ENCODE measurements around the gene CPN2. TPM values are rescaled to one million over a fixed set of nuclear protein-coding genes. Genes with fewer than 3 reads are reported as not detected.

CPN2 gene
- polyA plus RNA-seq, 2 of the 4 experiments (the other 2 are of a cell fraction): not detected

DNA sequence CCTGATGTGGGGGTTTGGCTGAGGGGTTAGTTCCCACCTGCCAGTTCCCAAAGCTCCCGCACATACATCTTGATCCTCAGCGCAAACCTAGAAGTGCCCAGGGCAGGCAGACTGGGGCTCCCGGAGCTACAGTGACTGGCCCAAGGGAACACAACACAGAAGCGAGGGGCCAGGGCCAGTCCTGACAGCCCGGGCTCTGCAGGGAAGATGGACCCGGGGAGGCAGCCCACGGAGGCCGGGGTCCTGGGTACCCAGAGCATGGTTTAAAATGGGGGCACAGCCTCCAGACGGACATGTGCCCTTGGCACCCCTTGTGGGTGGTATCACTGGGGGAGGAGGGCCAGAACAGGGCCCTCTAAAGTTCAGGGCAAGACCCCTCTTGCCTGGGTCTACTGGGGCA is 5.1 kb downstream of the CPN2 start:
- TF ChIP-seq HEYL (CRISPR knock-in tag; IDR thresholded peaks at IDR 0.05): no peak
- no peak for TF ChIP-seq HDAC2 (IDR thresholded peaks at IDR 0.05)
- TF ChIP-seq, protein P1, sequence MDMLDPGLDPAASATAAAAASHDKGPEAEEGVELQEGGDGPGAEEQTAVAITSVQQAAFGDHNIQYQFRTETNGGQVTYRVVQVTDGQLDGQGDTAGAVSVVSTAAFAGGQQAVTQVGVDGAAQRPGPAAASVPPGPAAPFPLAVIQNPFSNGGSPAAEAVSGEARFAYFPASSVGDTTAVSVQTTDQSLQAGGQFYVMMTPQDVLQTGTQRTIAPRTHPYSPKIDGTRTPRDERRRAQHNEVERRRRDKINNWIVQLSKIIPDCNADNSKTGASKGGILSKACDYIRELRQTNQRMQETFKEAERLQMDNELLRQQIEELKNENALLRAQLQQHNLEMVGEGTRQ (IDR thresholded peaks at IDR 0.05): no peak
- TF ChIP-seq HOXA7 (CRISPR knock-in tag; IDR thresholded peaks at IDR 0.05): no peak
- no peak for TF ChIP-seq ZC3H11A (IDR thresholded peaks at IDR 0.05)
- TF ChIP-seq NFE2L2 (conservative IDR thresholded peaks at IDR 0.05; ENCODE audit: low read length): no peak
- TF ChIP-seq, protein P2, sequence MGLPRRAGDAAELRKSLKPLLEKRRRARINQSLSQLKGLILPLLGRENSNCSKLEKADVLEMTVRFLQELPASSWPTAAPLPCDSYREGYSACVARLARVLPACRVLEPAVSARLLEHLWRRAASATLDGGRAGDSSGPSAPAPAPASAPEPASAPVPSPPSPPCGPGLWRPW (IDR thresholded peaks at IDR 0.05): no peak
- TF ChIP-seq RARB (CRISPR knock-in tag; IDR thresholded peaks at IDR 0.05): no peak
- TF ChIP-seq CHD2 (IDR thresholded peaks at IDR 0.05; ENCODE audit: low read length, partially characterized antibody): no peak
- no peak for TF ChIP-seq CBX2 (IDR thresholded peaks at IDR 0.05; ENCODE audit: borderline replicate concordance, low read depth)
- TF ChIP-seq GATA3 (IDR thresholded peaks at IDR 0.05; ENCODE audit: borderline replicate concordance): no peak
- Histone ChIP-seq H3K4me2 (no peak overlapping the region), H3K4me1 (no peaks in the 10 kb centered on the region), H3K9me3 (no peaks in the 10 kb centered on the region), H3K27ac (no peak overlapping the region), H3K4me3 (no peak overlapping the region)
- 50% methylated on average over 2 of the region's 9 CpGs for WGBS (ENCODE audit: missing lambda C conversion rate)
- ATAC-seq (no peak), FAIRE-seq (no peak), DNase-seq (ENCODE audit: low read depth in 1 of 2, low spot score in 1 of 2) (no peak)
- CTCF ChIA-PET: interaction anchor here (0.7 to 5.8 kb wide), 9 partner anchors 11 to 688 kb away, joined by 3 to 74 read pairs (median 7); partner anchors contain the start of gene GP5
- POLR2A ChIA-PET: no interaction called here

DNA sequence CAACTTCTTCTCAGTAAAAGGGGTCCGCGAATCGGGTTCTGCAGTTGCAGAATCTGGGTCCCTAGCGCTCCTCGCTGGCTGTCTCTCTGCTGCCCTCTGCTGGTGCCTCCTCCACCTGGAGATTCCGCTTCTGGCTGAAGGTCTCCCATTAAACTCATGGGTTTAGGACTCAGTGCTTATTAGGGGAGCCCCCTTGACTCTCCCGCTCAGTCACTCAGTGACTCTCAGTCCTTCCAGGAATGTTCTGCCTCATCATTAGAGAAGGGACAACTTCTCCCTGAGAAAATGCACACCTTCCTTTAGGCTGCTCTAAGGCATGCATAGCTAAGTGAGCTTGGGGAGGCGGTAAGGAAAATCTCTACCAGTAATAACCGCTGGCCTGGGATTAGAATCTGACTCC is 7.1 kb downstream of the CPN2 start:
- ATAC-seq (peak; percentile 77 to 90; a peak in 4 of 6 replicates), FAIRE-seq (no peak), DNase-seq (ENCODE audit: low read depth in 1 of 2, low spot score in 1 of 2) (peak; percentile 53 to 86)
- no peaks in the 10 kb centered on the region for H3K9me3 ChIP-seq
- POLR2A ChIA-PET: interaction anchor here (1.0 kb wide), 1 partner anchor 10 kb away, joined by 3 read pairs; no protein-coding TSS in a partner anchor
- TF ChIP-seq CHD2 (IDR thresholded peaks at IDR 0.05; ENCODE audit: low read length, partially characterized antibody) (no peak), RAD21 (conservative IDR thresholded peaks at IDR 0.05 in 1 of 2, IDR thresholded peaks at IDR 0.05 in 1 of 2) (peak; percentile 64), FOSL2 (IDR thresholded peaks at IDR 0.05) (no peak), FOSL2 (CRISPR knock-in tag; IDR thresholded peaks at IDR 0.05) (no peak), SMC3 (IDR thresholded peaks at IDR 0.05) (peak; percentile 66)
- TF ChIP-seq, protein P3, sequence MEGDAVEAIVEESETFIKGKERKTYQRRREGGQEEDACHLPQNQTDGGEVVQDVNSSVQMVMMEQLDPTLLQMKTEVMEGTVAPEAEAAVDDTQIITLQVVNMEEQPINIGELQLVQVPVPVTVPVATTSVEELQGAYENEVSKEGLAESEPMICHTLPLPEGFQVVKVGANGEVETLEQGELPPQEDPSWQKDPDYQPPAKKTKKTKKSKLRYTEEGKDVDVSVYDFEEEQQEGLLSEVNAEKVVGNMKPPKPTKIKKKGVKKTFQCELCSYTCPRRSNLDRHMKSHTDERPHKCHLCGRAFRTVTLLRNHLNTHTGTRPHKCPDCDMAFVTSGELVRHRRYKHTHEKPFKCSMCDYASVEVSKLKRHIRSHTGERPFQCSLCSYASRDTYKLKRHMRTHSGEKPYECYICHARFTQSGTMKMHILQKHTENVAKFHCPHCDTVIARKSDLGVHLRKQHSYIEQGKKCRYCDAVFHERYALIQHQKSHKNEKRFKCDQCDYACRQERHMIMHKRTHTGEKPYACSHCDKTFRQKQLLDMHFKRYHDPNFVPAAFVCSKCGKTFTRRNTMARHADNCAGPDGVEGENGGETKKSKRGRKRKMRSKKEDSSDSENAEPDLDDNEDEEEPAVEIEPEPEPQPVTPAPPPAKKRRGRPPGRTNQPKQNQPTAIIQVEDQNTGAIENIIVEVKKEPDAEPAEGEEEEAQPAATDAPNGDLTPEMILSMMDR (IDR thresholded peaks at IDR 0.05): peak; percentile 74
- no peak overlapping the region for H3K4me3 ChIP-seq
- CTCF ChIA-PET: interaction anchor here (0.6 to 5.8 kb wide), 47 partner anchors 9 to 927 kb away, joined by 3 to 74 read pairs (median 4); partner anchors contain the start of genes GP5, TMEM44 and XXYLT1
- no peaks in the 10 kb centered on the region for H3K4me1 ChIP-seq
- 3% methylated on average over 8 of the region's 9 CpGs for WGBS (ENCODE audit: missing lambda C conversion rate)
- peak overlapping the region; percentile 33; the same call in 1 of the 3 replicates for H3K4me2 ChIP-seq
- H3K27ac ChIP-seq: no peak overlapping the region

DNA sequence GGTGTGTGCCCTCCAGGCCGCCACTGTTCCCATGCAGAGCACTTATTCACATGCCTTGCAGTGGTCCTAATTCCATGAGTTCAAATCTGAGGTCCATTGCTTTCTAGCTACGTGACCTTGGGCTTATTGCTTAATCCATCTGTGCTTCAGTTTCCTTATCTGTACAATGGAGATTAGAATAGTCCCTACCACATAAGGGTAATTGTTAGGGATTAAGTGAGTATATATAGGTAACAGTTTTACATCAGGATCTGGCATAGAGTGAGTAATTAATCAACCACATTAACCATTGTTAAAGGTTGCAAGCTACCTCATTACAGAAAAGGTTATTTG is 7.6 kb downstream of the CPN2 start:
- ChIA-PET CTCF (interaction anchor here (0.6 to 5.8 kb wide), 42 partner anchors 9 to 812 kb away, joined by 3 to 74 read pairs (median 5); partner anchors contain the start of genes GP5 and TMEM44), POLR2A (interaction anchor here (1.0 kb wide), 1 partner anchor 10 kb away, joined by 3 read pairs; no protein-coding TSS in a partner anchor)
- WGBS (ENCODE audit: missing lambda C conversion rate): 60% methylated on average over 2 of the region's 2 CpGs
- ATAC-seq (no peak), FAIRE-seq (no peak), DNase-seq (ENCODE audit: low read depth in 1 of 2, low spot score in 1 of 2) (no peak)
- Histone ChIP-seq H3K4me1 (no peaks in the 10 kb centered on the region), H3K27ac (no peak overlapping the region), H3K4me3 (no peak overlapping the region), H3K9me3 (no peaks in the 10 kb centered on the region), H3K4me2 (peak overlapping the region; percentile 33; the same call in 1 of the 3 replicates)
- no peak for TF ChIP-seq KDM5A (IDR thresholded peaks at IDR 0.05)
- TF ChIP-seq, protein P4, sequence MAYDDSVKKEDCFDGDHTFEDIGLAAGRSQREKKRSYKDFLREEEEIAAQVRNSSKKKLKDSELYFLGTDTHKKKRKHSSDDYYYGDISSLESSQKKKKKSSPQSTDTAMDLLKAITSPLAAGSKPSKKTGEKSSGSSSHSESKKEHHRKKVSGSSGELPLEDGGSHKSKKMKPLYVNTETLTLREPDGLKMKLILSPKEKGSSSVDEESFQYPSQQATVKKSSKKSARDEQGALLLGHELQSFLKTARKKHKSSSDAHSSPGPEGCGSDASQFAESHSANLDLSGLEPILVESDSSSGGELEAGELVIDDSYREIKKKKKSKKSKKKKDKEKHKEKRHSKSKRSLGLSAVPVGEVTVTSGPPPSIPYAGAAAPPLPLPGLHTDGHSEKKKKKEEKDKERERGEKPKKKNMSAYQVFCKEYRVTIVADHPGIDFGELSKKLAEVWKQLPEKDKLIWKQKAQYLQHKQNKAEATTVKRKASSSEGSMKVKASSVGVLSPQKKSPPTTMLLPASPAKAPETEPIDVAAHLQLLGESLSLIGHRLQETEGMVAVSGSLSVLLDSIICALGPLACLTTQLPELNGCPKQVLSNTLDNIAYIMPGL (CRISPR knock-in tag; IDR thresholded peaks at IDR 0.05; ENCODE audit: borderline replicate concordance): no peak
